ENCODE results near the gene PTPRM.

The PTPRM gene

GRCh38 chr18:7619676-7620075 is 52.6 kb downstream of the PTPRM start:
- no peaks in the 10 kb centered on the region for H3K36me3 ChIP-seq (ENCODE audit: control insufficient read depth in 2 of 2, insufficient read depth in 1 of 2, low read length in 2 of 2)
- peaks cover 19% of the 10 kb centered on the region for H3K4me1 ChIP-seq (ENCODE audit: control insufficient read depth, insufficient read depth, low read length)
- ChIA-PET CTCF (interaction anchor here (0.7 kb wide), 1 partner anchor 53 kb away, joined by 3 read pairs; the partner anchor contains the start of gene PTPRM), POLR2A (no interaction called here)
- no peaks in the 10 kb centered on the region for H3K9me3 ChIP-seq (ENCODE audit: control insufficient read depth, insufficient read depth, low read depth, low read length)
- H3K27ac ChIP-seq (ENCODE audit: extremely low read depth, low read depth, low read length): no peak overlapping the region
- TF ChIP-seq ZNF169 (tag by site-specific recombination; IDR thresholded peaks at IDR 0.05) (no peak), ZNF121 (tag by site-specific recombination; IDR thresholded peaks at IDR 0.05) (no peak), ZNF501 (tag by site-specific recombination; IDR thresholded peaks at IDR 0.05) (no peak), ZNF394 (tag by site-specific recombination; IDR thresholded peaks at IDR 0.05; ENCODE audit: borderline replicate concordance) (no peak), ZNF19 (tag by site-specific recombination; IDR thresholded peaks at IDR 0.05; ENCODE audit: low read depth) (no peak), ZNF571 (tag by site-specific recombination; IDR thresholded peaks at IDR 0.05) (no peak)
- H3K4me3 ChIP-seq (ENCODE audit: low read depth, low read length): no peak overlapping the region

GRCh38 chr18:7622721-7623120 is 55.6 kb downstream of the PTPRM start:
- POLR2A ChIA-PET: no interaction called here

GRCh38 chr18:7623681-7624080 is 56.6 kb downstream of the PTPRM start:
- no peak for TF ChIP-seq HOXD13 (CRISPR knock-in tag; IDR thresholded peaks at IDR 0.05; ENCODE audit: borderline replicate concordance)
- no peak for TF ChIP-seq ZBTB7A (tag by site-specific recombination; IDR thresholded peaks at IDR 0.05; ENCODE audit: low read depth)
- no peak for TF ChIP-seq ZFP3 (tag by site-specific recombination; IDR thresholded peaks at IDR 0.05; ENCODE audit: low read depth)
- no peak for TF ChIP-seq ZNF133 (tag by site-specific recombination; IDR thresholded peaks at IDR 0.05)
- no peak for TF ChIP-seq ZNF48 (tag by site-specific recombination; IDR thresholded peaks at IDR 0.05)
- no peak for TF ChIP-seq ZNF24 (tag by site-specific recombination; IDR thresholded peaks at IDR 0.05)
- POLR2A ChIA-PET: no interaction called here
- Histone ChIP-seq H3K4me3 (ENCODE audit: low read depth, low read length) (no peak overlapping the region), H3K36me3 (ENCODE audit: control insufficient read depth in 2 of 2, insufficient read depth in 1 of 2, low read length in 2 of 2) (no peaks in the 10 kb centered on the region), H3K27ac (ENCODE audit: extremely low read depth, low read depth, low read length) (no peak overlapping the region), H3K4me1 (ENCODE audit: control insufficient read depth, insufficient read depth, low read length) (peaks cover 7% of the 10 kb centered on the region), H3K9me3 (ENCODE audit: control insufficient read depth, insufficient read depth, low read depth, low read length) (no peaks in the 10 kb centered on the region)
- CTCF ChIA-PET: interaction anchor here (0.7 kb wide), 1 partner anchor 154 kb away, joined by 6 read pairs; no protein-coding TSS in a partner anchor

More at GRCh38 chr18:7622721-7623120, 55.6 kb downstream of the PTPRM start:
- no peak for TF ChIP-seq ZBTB49 (tag by site-specific recombination; IDR thresholded peaks at IDR 0.05; ENCODE audit: low read depth)
- no peak for TF ChIP-seq ZNF473 (tag by site-specific recombination; IDR thresholded peaks at IDR 0.05)
- TF ChIP-seq TSHZ1 (tag by site-specific recombination; IDR thresholded peaks at IDR 0.05; ENCODE audit: borderline replicate concordance): no peak
- TF ChIP-seq ZNF561 (tag by site-specific recombination; IDR thresholded peaks at IDR 0.05; ENCODE audit: borderline replicate concordance): no peak
- TF ChIP-seq GLI4 (tag by site-specific recombination; IDR thresholded peaks at IDR 0.05): no peak
- Histone ChIP-seq H3K4me3 (ENCODE audit: low read depth, low read length) (no peak overlapping the region), H3K36me3 (ENCODE audit: control insufficient read depth in 2 of 2, insufficient read depth in 1 of 2, low read length in 2 of 2) (no peaks in the 10 kb centered on the region), H3K4me1 (ENCODE audit: control insufficient read depth, insufficient read depth, low read length) (peaks cover 16% of the 10 kb centered on the region), H3K27ac (ENCODE audit: extremely low read depth, low read depth, low read length) (no peak overlapping the region), H3K9me3 (ENCODE audit: control insufficient read depth, insufficient read depth, low read depth, low read length) (no peaks in the 10 kb centered on the region)
- CTCF ChIA-PET: interaction anchor here (0.6 kb wide), 2 partner anchors 14 to 319 kb away, joined by 3 to 4 read pairs; no protein-coding TSS in a partner anchor

Measured in HEK293 (cell line).